HT1080 (cell line): ENCODE data around the gene AFAP1. TPM values are rescaled to one million over a fixed set of nuclear protein-coding genes. Genes with fewer than 3 reads are reported as not detected.

Experiments
- DNase-seq: peaks from one replicate; pipeline ENCODE4 v3.0.0-alpha.2; 2015; ENCODE audit warnings: low read depth
- polyA plus RNA-seq, 2 experiments: library from polyadenylated mRNA; depleted of rRNA; stranded (reverse); fragments of >200 nt; gene quantifications; 2 replicates each; pipeline ENCODE4 v1.2.3, GENCODE V29; 2015
- total RNA-seq: library from RNA; depleted of rRNA; stranded (reverse); fragments of >200 nt; shearing (Covaris generic); gene quantifications from 2 replicates; pipeline ENCODE4 v1.2.3, GENCODE V29; 2014; rRNA removed

AFAP1 gene
- total RNA-seq = 11.0 and 11.3 TPM in 2 replicates
- polyA plus RNA-seq (2015; cell fraction: cytosol; rRNA removed) = 19.9 and 26.2 TPM in 2 replicates
- 38.3 and 41.3 TPM in 2 replicates for polyA plus RNA-seq (2015; cell fraction: nucleus; rRNA removed)

GRCh38 chr4:7939377-7940108 lies at the start of gene AFAP1:
TSS of gene AFAP1 (minus strand) at chr4:7939861. CDS start at chr4:7872078, 67,783 bp downstream.
- DNase-seq = peak; percentile 71

DNA sequence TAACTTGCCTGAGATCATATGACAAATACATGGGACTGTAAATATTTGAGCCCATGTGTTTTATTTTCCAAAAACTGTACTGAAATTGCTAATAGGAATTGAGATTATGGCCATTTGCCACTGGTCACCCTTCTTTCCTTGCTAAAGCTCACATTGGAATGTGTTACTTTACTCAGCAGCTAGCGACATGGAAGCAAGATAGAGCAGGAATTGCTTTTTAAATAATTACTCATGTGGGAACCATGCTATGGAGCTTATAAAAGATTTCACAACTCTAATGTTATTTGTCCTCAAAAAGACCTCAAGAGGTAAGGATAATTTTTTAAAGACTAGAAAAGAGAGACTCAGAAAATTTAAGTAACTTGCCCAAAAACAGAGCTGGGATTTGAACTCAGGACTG lies 48.8 kb upstream of the AFAP1 start:
- no peak for DNase-seq

DNA sequence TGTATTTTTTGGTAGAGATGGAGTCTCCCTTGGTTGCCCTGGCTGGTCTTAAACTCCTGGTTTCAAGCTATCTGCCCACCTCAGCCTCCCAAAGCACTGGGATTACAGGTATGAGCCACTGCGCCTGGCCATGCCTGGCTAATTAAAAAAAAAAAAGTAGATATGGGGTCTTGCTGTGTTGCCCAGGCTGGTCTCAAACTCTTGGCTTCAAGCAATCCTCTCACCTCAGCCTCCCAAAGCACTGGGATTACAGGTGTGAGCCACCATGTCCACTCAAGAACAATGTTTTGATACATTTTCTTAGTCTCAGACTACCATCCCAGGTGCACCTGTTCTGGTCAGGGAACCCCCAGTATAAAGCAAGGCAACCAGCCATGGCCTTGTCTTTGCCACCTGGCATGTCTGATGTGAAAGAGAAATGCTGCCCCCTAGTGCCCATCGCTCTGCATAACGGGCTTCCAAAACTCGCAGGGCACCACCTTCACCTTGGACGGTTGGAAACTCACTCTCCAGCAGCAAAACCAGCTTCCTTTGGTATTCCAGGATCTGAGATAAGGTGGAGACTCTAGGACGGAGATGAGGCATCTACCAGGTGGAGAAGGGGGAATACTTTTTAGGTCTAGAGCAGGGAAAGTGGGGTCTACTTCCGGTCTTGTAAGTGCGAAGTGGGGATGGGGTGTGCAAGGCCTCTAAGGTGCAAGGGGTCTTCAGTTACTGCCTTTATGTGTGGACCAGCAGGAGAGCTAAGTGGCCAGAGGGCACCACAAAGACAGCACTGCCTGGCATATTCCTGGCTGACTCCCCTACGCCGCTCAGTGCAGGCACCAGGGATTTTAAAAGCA lies 47.7 kb upstream of the AFAP1 start:
- peak; percentile 58 for DNase-seq

- no peak for DNase-seq
Measured at GRCh38 chr4:7985891-7986441, 46.3 kb upstream of the AFAP1 start.

DNA sequence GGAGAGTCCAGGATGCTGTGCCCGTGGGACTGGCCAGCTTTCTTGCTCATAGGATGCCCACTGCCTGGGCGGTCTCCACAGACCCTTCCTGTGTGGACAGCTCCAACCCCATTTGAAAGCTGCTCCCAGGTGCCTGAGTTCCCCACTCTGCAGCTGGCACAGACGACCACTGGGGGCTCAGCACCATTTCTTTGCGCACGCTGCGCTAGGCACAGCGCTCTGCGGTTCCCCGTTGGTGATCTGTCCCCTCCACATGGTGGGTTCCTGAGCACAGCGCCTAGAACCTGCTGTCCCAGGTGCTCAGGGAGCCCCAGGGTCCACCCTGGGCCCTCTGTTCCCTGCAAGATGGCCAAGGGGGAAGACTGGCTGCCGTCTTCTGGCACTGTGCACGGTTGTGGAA lies 45.4 kb upstream of the AFAP1 start:
- DNase-seq = no peak

DNA sequence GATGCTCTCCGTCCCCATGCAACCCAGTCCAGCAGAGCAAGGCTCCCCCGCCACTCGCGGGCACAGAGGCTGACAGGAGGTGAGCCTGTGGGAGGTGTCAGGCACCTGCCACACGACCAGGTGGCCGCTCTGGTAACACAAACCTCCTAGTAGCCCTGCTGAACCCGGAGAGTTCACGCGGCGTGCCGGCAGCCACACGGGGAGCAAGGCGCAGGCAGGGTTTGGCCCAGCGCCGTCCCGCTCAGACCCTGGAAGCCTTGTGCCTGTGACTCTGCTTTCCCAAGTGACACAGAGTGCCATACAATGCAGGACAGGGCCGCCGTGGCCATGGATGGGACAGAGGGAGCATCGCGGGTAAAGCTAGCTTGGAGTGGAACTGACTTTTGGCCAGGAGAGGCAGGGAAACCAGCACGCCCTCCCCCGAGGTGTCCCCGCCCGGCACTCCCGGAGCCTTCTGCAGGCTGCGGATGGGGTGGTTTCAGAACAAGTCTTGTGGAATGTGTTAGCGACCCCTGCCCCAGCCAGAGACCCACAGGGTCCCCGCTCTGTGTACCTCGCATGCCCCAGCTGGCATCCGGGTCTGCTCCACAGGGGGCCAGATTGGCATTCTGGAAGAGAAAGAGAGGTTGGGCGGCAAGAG lies 44.7 kb upstream of the AFAP1 start:
- no peak for DNase-seq

GRCh38 chr4:7983296-7983695 lies 43.6 kb upstream of the AFAP1 start:
- DNase-seq = no peak

GRCh38 chr4:7981738-7982394 lies 42.2 kb upstream of the AFAP1 start:
- no peak for DNase-seq

DNA sequence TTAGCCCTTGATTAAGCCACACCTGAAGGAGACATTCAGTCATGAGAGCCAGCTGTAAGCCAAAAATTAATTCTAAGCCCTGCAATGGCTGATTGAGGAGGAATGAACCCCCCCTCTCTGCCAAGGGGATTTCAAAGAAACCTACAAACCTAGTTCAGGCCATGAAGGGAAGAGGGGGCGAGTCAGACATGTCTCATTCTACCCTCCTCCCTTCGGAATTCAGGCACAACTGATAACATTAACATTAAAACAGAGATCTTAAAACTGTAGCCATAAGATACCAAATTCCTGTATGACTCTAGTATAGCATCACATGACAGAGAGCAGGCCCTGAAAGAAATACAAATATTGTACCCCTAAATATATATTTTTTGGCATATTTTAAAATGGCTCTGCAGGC lies 40.4 kb upstream of the AFAP1 start:
- DNase-seq = no peak

- DNase-seq = no peak
Measured at GRCh38 chr4:7979652-7979968, 39.9 kb upstream of the AFAP1 start.

GRCh38 chr4:7978907-7979651 lies 39.4 kb upstream of the AFAP1 start:
- DNase-seq = no peak

DNA sequence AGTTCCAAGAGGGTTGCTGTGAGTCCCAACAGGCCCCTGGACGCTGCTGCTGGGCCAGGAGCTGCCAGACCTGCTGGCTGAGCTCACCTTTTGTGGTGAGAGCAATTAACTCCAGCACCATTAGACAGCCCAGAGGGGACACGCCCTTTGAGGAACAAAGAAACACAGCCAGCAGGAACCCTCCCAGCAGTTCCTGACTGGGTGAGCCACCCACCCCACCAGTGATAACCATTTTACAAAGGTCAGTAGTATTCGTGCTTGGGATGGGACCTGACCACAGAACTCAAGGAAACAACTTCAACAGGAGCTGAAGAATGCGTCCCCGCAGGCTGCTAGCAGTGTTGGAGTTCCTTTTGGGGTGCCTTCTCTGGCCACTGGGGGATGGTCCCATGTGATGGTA lies 38.8 kb upstream of the AFAP1 start:
- no peak for DNase-seq

- no peak for DNase-seq
Measured at GRCh38 chr4:7976634-7977033, 37.0 kb upstream of the AFAP1 start.

- DNase-seq = no peak
Measured at GRCh38 chr4:7976025-7976424, 36.4 kb upstream of the AFAP1 start.

DNA sequence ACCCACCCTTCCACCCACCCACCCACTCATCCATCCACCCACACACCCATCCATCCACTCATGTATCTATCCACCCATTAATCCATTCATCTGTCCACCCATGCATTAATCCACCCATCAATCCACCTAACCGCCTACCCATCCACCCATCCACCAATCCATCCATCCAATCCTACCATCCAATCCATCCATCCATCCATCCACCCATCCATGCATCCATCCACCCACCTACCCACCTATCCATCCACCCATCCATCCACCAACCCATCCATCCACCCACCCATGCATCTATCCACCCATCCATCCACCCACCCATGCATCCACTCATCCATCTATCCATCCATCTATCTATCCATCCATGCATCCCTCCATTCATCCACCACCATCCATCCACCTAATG lies 34.8 kb upstream of the AFAP1 start:
- no peak for DNase-seq

- DNase-seq = peak; percentile 20
Measured at GRCh38 chr4:7973545-7973981, 33.9 kb upstream of the AFAP1 start.

GRCh38 chr4:7971881-7972500 lies 32.3 kb upstream of the AFAP1 start:
- no peak for DNase-seq

- DNase-seq = no peak
Measured at GRCh38 chr4:7971159-7971631, 31.5 kb upstream of the AFAP1 start.

DNA sequence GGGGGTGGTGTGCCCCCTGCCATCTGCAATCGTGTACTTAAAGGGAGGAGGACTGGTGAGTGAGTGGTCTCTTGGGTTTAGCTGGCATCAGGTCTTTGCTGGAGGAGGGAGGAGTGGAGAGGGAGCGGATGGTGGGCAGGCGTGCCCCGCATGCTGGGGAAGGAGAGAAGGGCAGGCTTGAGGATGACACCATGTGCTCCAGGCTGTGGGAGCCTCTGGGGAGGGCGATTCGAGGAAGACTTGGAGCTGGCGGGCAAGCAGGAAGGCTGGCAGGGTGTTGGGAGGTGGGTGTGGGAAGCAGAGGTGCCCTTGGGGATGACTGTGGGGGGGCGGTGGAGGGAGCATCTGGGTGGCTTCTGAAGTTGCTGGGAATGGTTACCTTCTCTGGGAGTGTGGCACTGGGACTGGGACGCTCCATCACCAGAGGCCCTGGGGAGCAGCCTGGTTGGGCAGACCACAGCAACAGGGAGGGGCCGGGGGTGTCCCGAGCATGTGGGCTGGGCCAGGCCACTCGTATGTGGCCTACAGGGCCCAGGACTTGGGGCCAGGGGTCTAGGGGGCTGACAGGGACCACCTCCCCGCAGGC lies 30.8 kb upstream of the AFAP1 start:
- no peak for DNase-seq
